HEK293 (cell line): ENCODE results near the gene KRTAP5-11.

ENCODE experiments used
- CTCF ChIA-PET: fragments of 350-600 bp; formaldehyde crosslinking; extraction: SDS; loops from one replicate; lab custom pipeline; 2021; ENCODE audit warnings: antibody characterized with exemption; lab: Yijun Ruan, JAX
- POLR2A ChIA-PET: fragments of 300-600 bp; formaldehyde crosslinking; extraction: SDS; loops from one replicate; lab custom pipeline; 2020; ENCODE audit warnings: antibody characterized with exemption, inconsistent platforms; lab: Yijun Ruan, JAX
- H3K27ac ChIP-seq: fragments of 200-500 bp; sonication (Bioruptor generic); 2 replicates; pipeline ENCODE4 v1.5.1; 2014; ENCODE audit warnings: low read depth, low read length, control low read depth, inconsistent platforms; ENCODE audit errors: extremely low read depth
- H3K36me3 ChIP-seq, 2 experiments: fragments of 200-500 bp in 1 of 2; sonication (Bioruptor generic) in 1 of 2; 1 replicate in 1 of 2; 2 replicates in 1 of 2; pipeline ENCODE4 v1.5.1; 2014 to 2017; ENCODE audit warnings: inconsistent platforms in 2 of 2, low read length in 2 of 2; ENCODE audit not compliant: control insufficient read depth in 2 of 2, insufficient read depth in 1 of 2
- H3K4me1 ChIP-seq: fragments of 200-500 bp; sonication (Bioruptor generic); 2 replicates; pipeline ENCODE4 v1.5.1; 2014; ENCODE audit warnings: mild to moderate bottlenecking, low read length, inconsistent platforms; ENCODE audit not compliant: control insufficient read depth, insufficient read depth
- H3K4me3 ChIP-seq: 2 replicates; pipeline ENCODE4 v1.5.1; 2011; ENCODE audit warnings: low read depth, mild to moderate bottlenecking, control low read depth, low read length, moderate library complexity
- H3K9me3 ChIP-seq: fragments of 200-500 bp; sonication (Bioruptor generic); 2 replicates; pipeline ENCODE4 v1.5.1; 2014; ENCODE audit warnings: low read depth, low read length, inconsistent platforms; ENCODE audit not compliant: control insufficient read depth, insufficient read depth
- PBX3 ChIP-seq: sonication (generic); formaldehyde crosslinking; IDR thresholded peaks from 2 replicates; pipeline ENCODE4 v1.8.1; 2022; ENCODE audit warnings: mild to moderate bottlenecking, moderate library complexity, missing genetic modification reagents
- PRDM1 ChIP-seq: fragments of 450-650 bp; formaldehyde crosslinking; IDR thresholded peaks from 2 replicates; pipeline ENCODE4; 2016; ENCODE audit warnings: missing biosample characterization, missing genetic modification characterization
- SP3 ChIP-seq: fragments of 450-650 bp; formaldehyde crosslinking; IDR thresholded peaks from 2 replicates; pipeline ENCODE4 v1.5.1; 2016; ENCODE audit warnings: missing biosample characterization, missing genetic modification characterization
- YY1 ChIP-seq: fragments of 450-650 bp; formaldehyde crosslinking; IDR thresholded peaks from 2 replicates; pipeline ENCODE4 v1.5.1; 2018; ENCODE audit warnings: missing biosample characterization, missing genetic modification characterization
- ZBTB10 ChIP-seq: fragments of 450-650 bp; formaldehyde crosslinking; IDR thresholded peaks from 2 replicates; pipeline ENCODE4 v1.5.1; 2016; ENCODE audit warnings: missing biosample characterization, missing genetic modification characterization
- ZBTB6 ChIP-seq: fragments of 450-650 bp; formaldehyde crosslinking; IDR thresholded peaks from 2 replicates; pipeline ENCODE4 v1.5.1; 2017; ENCODE audit warnings: missing biosample characterization, missing genetic modification characterization
- ZBTB7A ChIP-seq: fragments of 450-650 bp; formaldehyde crosslinking; IDR thresholded peaks from 2 replicates; pipeline ENCODE4 v1.5.1; 2016; ENCODE audit warnings: low read depth, missing biosample characterization, missing genetic modification characterization
- ZFP3 ChIP-seq: fragments of 450-650 bp; formaldehyde crosslinking; IDR thresholded peaks from 2 replicates; pipeline ENCODE4 v1.5.1; 2016; ENCODE audit warnings: low read depth, missing biosample characterization, missing genetic modification characterization
- ZNF121 ChIP-seq: fragments of 450-650 bp; formaldehyde crosslinking; IDR thresholded peaks from 2 replicates; pipeline ENCODE4 v1.5.1; 2016; ENCODE audit warnings: missing biosample characterization, missing genetic modification characterization
- ZNF184 ChIP-seq: fragments of 450-650 bp; IDR thresholded peaks from 2 replicates; pipeline ENCODE4 v1.5.1; 2018; ENCODE audit warnings: missing biosample characterization, mild to moderate bottlenecking, missing genetic modification characterization
- ZNF19 ChIP-seq: fragments of 450-650 bp; formaldehyde crosslinking; IDR thresholded peaks from 2 replicates; pipeline ENCODE4; 2016; ENCODE audit warnings: missing biosample characterization, missing genetic modification characterization, low read depth
- ZNF23 ChIP-seq: fragments of 450-650 bp; formaldehyde crosslinking; IDR thresholded peaks from 2 replicates; pipeline ENCODE4 v1.5.1; 2016; ENCODE audit warnings: missing biosample characterization, missing genetic modification characterization, borderline replicate concordance
- ZNF274 ChIP-seq, 2 experiments: fragments of 200-500 bp in 1 of 2; fragments of 450-650 bp in 1 of 2; sonication (Bioruptor generic) in 1 of 2; formaldehyde crosslinking in 1 of 2; IDR thresholded peaks; 2 replicates each; pipeline versions ENCODE4 v1.5.1 to v1.6.1; 2014 to 2016; ENCODE audit warnings: borderline replicate concordance in 1 of 2, inconsistent platforms in 1 of 2, low read length in 1 of 2, missing biosample characterization in 1 of 2, missing genetic modification characterization in 1 of 2
- ZNF302 ChIP-seq: fragments of 450-650 bp; formaldehyde crosslinking; IDR thresholded peaks from 2 replicates; pipeline ENCODE4 v1.5.1; 2016; ENCODE audit warnings: missing biosample characterization, missing genetic modification characterization, low read depth
- ZNF555 ChIP-seq: fragments of 450-650 bp; formaldehyde crosslinking; conservative IDR thresholded peaks from 2 replicates; pipeline ENCODE4 v1.5.1; 2017; ENCODE audit warnings: missing biosample characterization, mild to moderate bottlenecking, missing genetic modification characterization, inconsistent platforms
- ZNF580 ChIP-seq: fragments of 450-650 bp; formaldehyde crosslinking; IDR thresholded peaks from 2 replicates; pipeline ENCODE4 v1.5.1; 2016; ENCODE audit warnings: missing biosample characterization, missing genetic modification characterization
- ZNF596 ChIP-seq: fragments of 450-650 bp; IDR thresholded peaks from 2 replicates; pipeline ENCODE4 v1.5.0; 2018; ENCODE audit warnings: missing biosample characterization, mild to moderate bottlenecking, missing genetic modification characterization, moderate library complexity
- ZNF600 ChIP-seq: fragments of 450-650 bp; formaldehyde crosslinking; IDR thresholded peaks from 2 replicates; pipeline ENCODE4 v1.5.1; 2016; ENCODE audit warnings: missing biosample characterization, missing genetic modification characterization
- ZNF629 ChIP-seq: fragments of 450-650 bp; formaldehyde crosslinking; IDR thresholded peaks from 2 replicates; pipeline ENCODE4 v1.5.1; 2017; ENCODE audit warnings: missing biosample characterization, missing genetic modification characterization
- ZNF660 ChIP-seq: fragments of 450-650 bp; IDR thresholded peaks from 2 replicates; pipeline ENCODE4 v1.5.1; 2018; ENCODE audit warnings: missing biosample characterization, mild to moderate bottlenecking, missing genetic modification characterization
- ZNF792 ChIP-seq: fragments of 450-650 bp; formaldehyde crosslinking; IDR thresholded peaks from 2 replicates; pipeline ENCODE4 v1.5.1; 2016; ENCODE audit warnings: missing biosample characterization, missing genetic modification characterization
- ZSCAN30 ChIP-seq: fragments of 450-650 bp; IDR thresholded peaks from 2 replicates; pipeline ENCODE4 v1.5.1; 2018; ENCODE audit warnings: missing biosample characterization, mild to moderate bottlenecking, missing genetic modification characterization, moderate library complexity

Gene KRTAP5-11

GRCh38 chr11:71565263-71565662, 17.4 kb downstream of the KRTAP5-11 start, which contains the start of gene KRTAP5-10:
Gene KRTAP5-10 (plus strand): TSS chr11:71565563. CDS start chr11:71565588, 25 bp downstream.
- Histone ChIP-seq H3K27ac (no peak within 1 kb of the TSS), H3K4me1 (no peaks in the 10 kb centered on the region), H3K4me3 (no peak within 1 kb of the TSS), H3K36me3 (no peaks in the 10 kb centered on the region)
- ChIA-PET POLR2A (no interaction called here), CTCF (no interaction called here)
- TF ChIP-seq ZNF629 (tag by site-specific recombination), result no peak
- no peak for TF ChIP-seq ZBTB10 (tag by site-specific recombination)
- TF ChIP-seq ZNF121 (tag by site-specific recombination), result no peak
- TF ChIP-seq SP3 (tag by site-specific recombination), result no peak
- no peak for TF ChIP-seq PRDM1 (tag by site-specific recombination)
- TF ChIP-seq, all 188 proteins: peak for 0
- no peaks in the 10 kb centered on the region for H3K9me3 ChIP-seq

GRCh38 chr11:71564430-71564829, 18.2 kb downstream of the KRTAP5-11 start:
- H3K9me3 ChIP-seq, result no peaks in the 10 kb centered on the region
- ChIA-PET CTCF (interaction anchor here (0.6 kb wide), 1 partner anchor 10 kb away, joined by 3 read pairs; no protein-coding TSS in a partner anchor), POLR2A (interaction anchor here (1.3 kb wide), 1 partner anchor 7 kb away, joined by 3 read pairs; no protein-coding TSS in a partner anchor)
- H3K27ac ChIP-seq, result no peak overlapping the region
- no peak overlapping the region for H3K4me3 ChIP-seq
- TF ChIP-seq ZSCAN30 (tag by site-specific recombination) (no peak), ZNF629 (tag by site-specific recombination) (no peak), ZNF580 (no peak), ZBTB7A (tag by site-specific recombination) (no peak), ZNF23 (no peak), ZNF555 (tag by site-specific recombination) (no peak), ZNF600 (tag by site-specific recombination) (no peak), ZNF302 (tag by site-specific recombination) (no peak), ZNF792 (tag by site-specific recombination) (no peak), ZFP3 (tag by site-specific recombination) (no peak), ZNF274 (IDR thresholded peaks at IDR 0.05; ENCODE audit: low read length) (no peak), ZNF274 (tag by site-specific recombination; IDR thresholded peaks at IDR 0.05; ENCODE audit: borderline replicate concordance) (no peak), ZNF19 (tag by site-specific recombination) (no peak), ZBTB6 (no peak), ZNF596 (tag by site-specific recombination) (no peak), YY1 (tag by site-specific recombination) (no peak), ZNF184 (tag by site-specific recombination) (no peak), ZNF660 (tag by site-specific recombination) (no peak), PBX3 (CRISPR knock-in tag) (no peak)
- H3K4me1 ChIP-seq, result no peaks in the 10 kb centered on the region
- no peaks in the 10 kb centered on the region for H3K36me3 ChIP-seq
